GM21528 (cell line): ENCODE data around the gene RTBDN.
A peak's percentile ranks its signal among the peaks of the same experiment; 100 is the strongest.
"Not testable (repeated sequence)": the region's sequence is repeated elsewhere in the genome, so short reads cannot be mapped to it uniquely, and the experiment has no call there.

Source experiments
- ATAC-seq: cut with Tn5 transposase; IDR thresholded peaks from one replicate; pipeline ENCODE4 v1.9.1; 2021; ENCODE audit warnings: mild to moderate bottlenecking, moderate library complexity; ENCODE audit not compliant: unreplicated experiment, low FRiP score

Gene RTBDN

DNA sequence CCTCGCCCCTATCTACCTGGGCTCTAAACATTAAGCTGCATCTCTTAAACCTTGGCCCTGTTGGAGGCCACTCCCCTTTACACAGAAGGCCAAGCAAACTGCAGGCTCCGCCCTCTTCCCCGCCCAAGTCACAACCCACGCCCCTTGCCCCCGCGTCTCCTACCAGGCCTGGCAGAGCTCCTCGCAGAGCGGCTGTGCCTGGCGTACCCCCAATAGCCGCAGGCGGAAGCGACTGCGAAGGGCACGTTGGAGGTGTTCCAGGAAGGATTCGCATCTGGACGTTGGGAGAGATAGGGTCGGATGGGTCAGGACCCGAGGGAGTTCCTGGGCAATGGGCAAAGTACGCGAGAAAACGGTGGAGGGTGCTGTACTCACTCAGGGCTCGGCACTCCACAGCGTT lies 5.9 kb downstream of the RTBDN start:
- no peak for ATAC-seq

DNA sequence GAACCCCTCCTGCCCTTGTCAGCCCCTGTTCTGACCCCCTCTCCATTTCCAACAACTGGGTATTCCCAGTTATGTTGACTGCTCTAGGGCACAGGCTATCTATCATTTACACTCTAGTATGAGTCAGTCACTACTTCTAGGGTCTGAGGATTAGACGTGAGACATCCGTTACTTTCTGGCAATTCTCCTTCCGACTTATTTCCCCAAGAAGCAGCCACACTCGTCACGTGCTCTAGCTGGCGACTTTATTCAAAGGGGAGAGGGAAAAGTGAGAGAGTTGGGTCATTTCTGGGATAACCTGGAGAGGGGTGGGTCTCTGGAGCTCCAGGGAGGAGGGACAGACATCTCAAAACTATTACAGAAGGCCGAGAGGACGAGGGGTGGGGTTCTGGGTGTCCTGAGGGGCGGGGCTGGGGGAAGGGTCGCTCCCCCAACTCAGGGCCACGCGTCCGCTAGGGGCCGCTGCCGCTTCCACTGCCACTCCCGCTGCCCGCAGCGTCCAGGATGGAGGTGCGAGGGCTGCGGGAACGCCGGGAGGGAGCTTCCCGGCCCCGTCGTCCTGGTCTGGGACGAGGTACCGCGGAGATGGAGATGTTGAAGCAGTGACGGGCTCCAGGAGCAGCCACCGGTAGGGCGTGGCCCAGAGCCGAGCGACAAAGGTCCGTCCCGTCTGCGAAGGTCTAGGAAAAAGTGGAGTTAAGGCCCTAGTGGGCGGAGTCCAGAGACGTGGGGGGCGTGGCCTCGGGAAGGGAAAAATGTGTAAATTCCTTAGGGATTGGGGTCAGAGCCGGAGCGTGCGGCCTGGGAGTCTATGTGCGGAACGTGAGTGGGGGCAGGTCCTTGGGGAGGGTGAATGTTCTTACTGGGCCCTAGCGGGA lies 8.9 kb downstream of the RTBDN start:
- ATAC-seq = no peak

DNA sequence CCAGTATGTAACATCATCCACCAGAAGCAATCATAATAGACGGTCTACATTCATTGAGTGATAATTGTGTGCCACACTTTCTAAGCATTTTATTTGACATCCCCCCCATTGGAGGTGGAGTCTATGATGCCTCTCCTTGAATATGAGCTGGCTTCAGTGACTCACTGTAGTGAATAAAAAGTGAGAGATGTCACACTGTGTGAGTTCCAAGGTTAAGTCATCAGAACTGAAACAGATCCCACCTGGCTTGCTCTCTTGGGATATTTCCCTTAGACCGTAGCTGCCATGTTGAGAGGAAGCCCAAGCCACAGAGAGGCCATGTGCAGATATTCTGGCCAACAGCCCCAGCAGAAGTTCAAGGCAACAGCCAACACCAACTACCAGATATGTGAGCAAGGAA lies 12.6 kb downstream of the RTBDN start:
- ATAC-seq = no peak

DNA sequence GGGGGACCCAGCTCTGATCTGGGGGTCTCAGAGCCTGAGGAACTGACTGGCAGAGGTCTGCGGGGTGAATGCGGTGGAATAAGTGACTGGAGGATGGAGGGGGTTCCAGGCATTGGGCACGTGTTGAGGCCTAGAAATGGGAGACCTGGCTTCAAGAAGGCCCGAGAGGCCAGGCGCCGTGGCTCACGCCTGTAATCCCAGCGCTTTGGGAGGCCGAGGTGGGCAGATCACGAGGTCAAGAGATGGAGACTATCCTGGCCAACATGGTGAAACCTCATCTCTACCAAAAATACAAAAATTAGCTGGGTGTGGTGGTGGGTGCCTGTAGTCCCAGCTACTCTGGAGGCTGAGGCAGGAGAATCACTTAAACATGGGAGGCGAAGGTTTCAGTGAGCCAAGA lies 16.6 kb downstream of the RTBDN start:
- ATAC-seq = not testable (repeated sequence)

DNA sequence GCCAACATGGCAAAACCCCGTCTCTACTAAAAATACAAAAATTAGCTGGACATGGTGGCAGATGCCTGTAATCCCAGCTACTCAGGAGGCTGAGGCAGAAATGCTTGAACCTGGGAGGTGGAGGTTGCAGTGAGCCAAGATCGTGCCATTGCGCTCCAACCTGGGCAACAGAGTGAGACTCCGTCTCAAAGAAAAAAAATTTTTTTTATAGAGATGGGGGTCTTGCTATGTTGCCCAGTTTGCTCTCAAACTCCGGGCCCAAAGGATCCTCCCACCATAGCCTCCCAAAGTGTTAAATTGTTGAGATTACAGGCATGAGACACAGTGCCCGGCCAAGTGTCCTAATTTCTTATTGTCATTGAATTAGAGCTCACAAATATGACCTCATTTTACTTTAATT lies 17.2 kb downstream of the RTBDN start:
- ATAC-seq = not testable (repeated sequence)

DNA sequence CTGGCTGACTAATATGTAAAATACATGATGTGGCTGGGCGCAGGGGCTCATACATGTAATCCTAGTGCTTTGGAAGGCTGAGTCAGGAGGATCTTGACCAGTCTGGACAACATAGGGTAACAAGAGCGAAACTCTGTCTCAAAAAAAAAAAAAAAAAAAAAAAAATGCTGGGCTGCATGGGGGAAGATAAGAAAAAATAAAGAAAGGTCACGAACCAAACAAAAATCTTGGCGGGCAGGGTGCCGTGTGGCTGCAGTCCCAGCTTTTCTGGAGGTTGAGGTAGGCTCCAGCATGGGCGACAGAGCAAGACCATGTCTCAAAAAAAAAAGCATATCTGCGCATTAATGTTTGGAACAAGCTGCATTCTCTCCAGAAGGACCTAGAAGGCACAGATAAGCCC lies 19.3 kb downstream of the RTBDN start:
- no peak for ATAC-seq

DNA sequence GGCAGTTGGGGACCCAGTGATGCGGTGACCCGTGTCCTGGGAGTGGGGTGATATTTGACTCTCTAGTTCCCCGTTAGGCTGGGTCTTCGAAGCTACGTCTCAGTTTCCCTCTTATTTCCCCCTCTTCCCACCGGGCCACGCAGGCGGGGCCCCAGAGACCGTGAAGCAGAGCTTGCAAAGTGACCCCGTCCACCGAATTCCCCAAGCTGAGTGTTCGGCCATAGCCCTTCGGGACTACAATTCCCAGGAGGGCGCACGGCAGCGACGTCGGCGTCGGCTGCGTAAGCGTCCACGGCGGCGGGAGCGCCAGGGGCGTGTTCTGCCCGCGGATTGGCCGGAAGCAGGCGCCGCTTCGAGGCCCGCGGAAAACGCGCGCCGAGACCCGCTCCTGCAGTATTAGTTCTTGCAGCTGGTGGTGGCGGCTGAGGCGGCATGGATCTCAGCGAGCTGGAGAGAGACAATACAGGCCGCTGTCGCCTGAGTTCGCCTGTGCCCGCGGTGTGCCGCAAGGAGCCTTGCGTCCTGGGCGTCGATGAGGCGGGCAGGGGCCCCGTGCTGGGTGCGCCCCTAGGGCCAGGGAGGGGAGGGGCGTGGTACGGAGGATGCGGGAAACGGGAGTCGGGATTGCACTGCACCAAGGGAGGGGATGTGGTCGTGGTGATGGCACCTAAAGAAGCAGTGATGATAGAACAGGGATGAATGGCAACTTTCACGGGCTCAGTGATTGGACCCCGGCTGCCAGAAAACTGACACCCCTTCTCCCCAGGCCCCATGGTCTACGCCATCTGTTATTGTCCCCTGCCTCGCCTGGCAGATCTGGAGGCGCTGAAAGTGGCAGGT lies 27.9 kb downstream of the RTBDN start, which contains the start of gene RNASEH2A:
Gene RNASEH2A, plus strand, starts transcription at position 343 of the 840 bp plus-strand sequence. Its CDS starts 90 bp downstream, at position 433.
- peak; percentile 60 for ATAC-seq

DNA sequence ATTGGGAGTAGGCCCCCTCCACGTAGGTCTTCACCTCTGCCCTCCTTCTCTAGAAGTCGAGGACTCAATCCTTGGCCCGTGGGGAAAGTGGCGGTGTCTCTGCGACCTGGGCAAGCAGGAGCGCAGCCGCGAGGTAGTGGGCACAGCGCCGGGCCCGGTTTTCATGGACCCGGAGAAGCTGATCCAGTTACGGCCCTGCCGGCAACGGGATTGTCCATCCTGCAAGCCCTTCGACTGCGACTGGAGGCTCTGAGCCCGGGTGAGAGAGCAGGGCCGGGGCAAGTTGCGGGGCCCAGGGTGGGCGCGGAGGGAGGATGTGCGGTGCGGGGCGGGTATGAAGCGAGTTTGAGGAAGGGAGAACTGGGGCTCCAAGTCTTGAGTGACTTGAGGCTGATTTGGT lies 30.3 kb downstream of the RTBDN start:
- no peak for ATAC-seq

DNA sequence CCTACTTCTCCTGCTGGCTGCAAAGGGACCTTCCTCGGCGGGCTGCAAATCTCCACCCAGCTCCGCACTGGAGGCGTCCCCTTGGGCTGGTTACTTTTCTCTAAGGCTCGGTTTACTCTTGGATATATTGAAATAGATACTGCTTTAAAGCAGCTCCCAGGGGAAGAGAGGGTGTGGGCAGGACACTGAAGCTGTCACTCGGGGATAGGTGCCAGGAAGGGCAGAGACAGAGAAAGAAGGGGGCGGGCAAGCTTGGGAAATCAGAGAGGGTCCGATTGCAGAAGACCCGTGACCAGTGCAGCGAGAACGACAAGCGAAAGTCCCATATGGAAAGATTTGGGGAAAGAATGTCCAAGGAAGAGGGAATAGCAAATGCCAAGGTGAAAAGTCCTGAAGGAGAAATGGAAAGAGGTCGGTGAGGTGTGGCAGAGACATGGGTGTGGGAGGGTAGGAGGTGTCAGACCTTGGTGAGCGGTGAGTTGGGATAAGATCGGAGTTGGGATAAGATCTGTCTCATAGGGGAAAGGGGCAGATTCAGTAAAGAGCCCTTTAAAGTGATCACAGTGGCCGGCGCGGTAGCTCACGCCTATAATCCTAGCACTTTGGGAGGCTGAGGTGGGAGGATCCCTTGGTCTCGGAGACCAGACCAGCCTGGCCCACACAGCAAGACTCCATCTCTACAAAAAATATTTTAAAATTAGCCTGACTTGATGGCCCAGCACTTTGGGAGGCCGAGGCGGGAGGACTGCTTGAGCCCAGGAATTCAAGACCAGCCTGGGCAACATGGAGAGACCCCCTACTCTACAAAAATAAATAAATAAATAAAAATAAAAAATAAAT lies 31.9 kb downstream of the RTBDN start:
- no peak for ATAC-seq

DNA sequence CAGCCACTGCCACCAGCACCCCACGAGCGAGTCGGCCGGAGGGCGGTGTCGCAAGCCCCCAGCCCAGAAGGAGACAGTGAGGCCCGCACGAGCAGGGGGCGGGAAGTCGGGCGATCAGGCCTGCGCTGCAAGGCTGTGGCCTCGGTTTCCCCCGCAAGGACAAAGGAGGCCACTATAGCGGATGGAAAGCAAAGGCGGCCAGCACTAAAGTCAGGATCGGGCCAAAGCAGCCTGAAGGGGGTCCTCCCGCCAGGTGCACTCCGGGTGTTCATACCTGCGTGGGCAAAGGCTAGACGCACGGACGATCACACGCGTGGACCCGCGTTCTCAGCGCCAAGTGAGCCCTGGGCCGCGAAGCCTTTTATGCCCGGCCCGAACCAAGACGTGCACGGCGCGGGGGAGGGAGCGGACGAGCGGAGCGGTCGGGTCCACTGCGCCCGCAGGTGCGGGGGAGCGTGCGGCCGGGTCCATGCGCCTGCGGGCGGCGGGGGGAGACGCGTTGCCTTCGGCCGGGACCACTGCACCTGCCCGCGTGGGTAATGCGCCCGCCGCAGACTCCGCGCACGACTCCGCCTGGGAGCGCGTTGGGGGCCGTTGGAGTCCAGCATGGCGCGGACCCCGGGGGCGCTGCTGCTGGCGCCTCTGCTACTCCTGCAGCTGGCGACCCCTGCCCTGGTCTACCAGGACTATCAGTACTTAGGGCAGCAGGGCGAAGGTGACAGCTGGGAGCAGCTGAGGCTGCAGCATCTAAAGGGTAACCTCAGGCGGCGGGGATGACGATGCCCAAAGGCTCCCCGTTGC lies 32.7 kb downstream of the RTBDN start, which contains the start of the genes PRDX2 and THSD8:
Gene PRDX2, minus strand, starts transcription at position 335 of the 801 bp plus-strand sequence. CDS start 539 bp downstream, outside the sequence.
Gene THSD8, plus strand, starts transcription at position 604 of the 801 bp plus-strand sequence. Its CDS starts 3 bp downstream, at position 607.
- ATAC-seq = no peak

DNA sequence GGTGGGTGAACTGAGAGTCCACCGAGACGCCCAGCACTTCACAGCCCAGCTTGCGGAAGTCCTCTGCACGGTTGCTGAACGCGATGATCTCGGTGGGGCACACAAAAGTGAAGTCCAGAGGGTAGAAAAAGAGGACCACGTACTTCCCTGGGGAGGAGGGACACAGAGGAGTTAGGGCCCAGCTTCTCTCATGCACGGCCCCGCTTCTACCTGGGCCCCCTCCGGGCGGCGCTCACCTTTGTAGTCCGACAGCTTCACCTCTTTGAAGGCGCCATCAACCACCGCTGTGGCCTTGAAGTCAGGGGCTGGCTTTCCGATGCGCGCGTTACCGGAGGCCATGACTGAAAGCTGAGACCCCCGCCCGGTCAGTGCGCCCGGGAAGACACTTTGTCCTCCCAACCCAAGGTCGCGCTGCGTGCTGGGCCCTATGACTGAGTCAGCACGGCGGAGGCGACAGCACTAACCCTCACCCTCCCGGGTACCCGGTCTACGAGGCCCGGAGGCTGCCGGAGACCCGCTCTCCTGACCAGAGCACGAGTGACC lies 33.4 kb downstream of the RTBDN start:
- ATAC-seq = no peak

DNA sequence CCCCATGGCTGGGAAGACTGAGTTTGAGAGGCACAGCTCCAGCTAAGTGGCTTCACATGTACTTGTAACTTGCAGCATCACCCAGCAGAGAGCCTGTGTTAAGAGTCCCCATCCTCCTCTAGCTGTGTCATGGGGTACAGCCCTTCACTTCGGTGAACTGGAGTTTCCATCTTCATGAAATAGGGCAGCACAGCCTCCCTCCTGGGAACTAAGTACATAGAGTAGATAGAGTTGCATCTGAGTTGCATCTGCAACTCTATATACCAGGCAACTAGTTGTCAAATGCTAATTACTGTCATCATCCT lies 34.0 kb downstream of the RTBDN start:
- ATAC-seq = no peak

DNA sequence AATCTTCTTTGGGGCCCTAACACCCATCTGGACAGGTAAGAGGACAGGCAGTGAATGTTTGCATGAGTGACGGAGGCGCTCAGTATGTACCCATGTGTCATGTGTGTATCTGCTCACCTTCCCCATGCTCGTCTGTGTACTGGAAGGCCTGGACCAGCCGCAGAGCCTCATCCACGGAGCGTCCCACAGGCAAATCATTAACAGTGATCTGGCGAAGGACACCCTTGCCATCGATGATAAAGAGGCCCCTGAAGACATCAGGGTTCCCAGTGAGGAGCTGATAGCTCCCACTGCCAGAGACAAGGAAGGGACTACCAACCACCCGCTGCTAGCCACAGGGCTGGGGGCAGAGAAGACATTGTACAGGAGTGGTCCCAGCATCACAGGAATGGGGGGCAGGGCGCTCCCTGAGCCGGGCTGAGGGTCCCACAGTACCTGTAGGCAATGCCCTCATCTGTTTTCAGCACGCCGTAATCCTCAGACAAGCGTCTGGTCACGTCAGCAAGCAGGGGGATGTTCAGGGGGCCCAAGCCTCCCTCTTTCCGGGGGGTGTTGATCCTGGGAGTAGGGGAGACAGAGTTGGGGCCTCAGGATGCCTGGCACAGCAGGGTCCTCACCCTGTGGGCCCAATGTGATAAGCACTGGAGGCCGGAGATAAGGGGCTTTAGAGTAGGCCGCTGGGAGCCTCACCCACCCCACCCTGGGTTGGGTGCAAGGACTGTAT lies 34.5 kb downstream of the RTBDN start:
- no peak for ATAC-seq

DNA sequence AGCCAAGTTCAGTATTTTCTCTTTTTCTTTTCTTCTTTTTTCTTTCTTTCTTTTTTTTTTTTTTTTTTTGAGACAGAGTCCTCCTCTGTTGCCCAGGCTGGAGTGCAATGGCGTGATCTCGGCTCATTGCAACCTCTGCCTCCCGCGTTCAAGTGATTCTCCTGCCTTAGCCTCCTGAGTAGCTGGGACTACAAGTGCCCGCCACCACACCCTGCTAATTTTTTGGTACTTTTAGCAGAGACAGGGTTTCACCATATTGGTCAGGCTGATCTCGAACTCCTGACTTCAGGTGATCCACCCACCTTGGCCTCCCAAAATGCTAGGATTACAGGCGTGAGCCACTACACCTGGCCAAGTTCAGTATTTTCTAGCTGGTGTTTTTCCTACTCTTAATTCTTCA lies 36.8 kb downstream of the RTBDN start:
- ATAC-seq = not testable (repeated sequence)

DNA sequence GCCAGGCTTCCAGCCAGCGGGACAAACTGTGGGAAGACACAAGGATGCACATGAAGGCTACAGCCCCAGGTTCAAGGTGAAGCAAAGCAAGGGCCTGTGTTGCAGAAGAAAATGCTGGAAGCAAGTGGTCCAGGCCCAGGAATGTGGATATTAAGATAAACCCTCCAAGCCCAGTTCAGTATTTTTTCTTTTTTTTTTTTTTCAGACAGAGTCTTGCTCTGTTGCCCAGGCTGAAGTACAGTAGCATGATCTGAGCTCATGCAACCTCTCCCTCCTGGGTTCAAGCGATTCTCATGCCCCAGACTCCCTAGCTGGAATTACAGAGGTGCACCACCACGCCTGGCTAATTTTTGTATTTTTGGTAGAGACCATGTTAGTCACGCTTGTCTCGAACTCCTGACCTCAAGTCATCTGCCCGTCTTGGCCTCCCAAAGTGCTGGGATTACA lies 37.2 kb downstream of the RTBDN start:
- no peak for ATAC-seq

DNA sequence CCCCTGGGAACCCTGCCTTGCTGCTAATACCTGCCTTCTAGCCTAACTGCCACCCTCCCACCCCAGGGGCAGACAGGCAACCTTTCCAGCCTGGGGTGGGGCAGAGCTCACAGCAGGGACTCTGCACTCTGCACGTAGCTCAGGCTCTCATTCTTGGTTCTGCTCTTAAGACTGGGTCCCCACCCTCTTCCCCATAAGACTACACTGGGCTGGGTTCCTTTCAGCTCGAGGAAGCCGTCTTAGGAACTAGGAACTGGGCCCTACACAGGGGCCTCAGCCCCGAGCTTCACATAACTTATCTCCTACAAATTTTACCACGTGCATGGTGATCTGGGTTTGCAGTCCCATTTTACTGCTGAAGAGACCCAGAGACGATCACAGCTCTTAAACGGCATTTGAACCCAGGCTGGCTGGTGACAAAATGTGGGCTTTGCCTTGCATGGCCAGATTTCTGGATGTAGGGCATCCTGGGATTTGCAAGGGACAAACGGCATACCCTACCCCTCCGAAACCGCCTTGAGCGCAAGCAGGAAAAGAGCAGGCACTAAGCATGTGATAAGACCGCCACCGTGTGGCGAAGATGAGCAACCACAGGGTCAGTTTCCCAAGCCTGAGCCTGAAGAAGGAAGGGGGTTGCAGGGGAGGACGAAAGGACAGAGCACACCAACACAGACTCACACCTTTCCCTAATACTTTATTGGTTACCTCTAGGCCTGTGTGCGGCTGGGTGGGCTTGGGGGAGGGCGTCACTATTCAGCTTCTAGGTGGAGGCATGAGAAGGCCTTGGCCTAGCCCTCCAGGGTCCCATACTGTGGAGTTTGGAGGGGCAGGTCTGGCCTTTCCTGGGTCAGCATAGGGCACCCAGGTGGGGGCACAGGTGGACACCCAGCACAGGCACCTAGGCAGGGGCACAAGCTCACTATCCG lies 38.0 kb downstream of the RTBDN start:
- no peak for ATAC-seq

DNA sequence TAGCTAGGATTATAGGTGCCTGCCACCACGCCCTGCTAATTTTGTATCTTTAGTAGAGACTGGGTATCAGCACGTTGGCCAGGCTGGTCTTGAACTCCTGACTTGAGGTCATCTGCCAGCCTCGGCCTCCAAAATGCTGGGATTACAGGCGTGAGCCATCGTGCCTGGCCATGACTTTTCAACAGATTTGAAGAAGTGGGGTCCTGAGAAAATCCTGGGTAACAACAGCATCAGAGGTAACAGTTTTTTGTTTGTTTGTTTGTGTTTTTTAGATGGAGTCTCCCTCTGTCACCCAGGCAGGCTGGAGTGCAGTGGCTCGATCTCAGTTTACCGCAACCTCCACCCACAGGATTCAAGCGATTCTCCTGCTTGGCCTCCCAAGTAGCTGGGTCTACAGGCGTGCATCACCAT lies 39.4 kb downstream of the RTBDN start:
- no peak for ATAC-seq
